HG03521 (cell line): Measurements from ENCODE around the gene SAMHD1.
"Not testable (repeated sequence)": the region's sequence is repeated elsewhere in the genome, so short reads cannot be mapped to it uniquely, and the experiment has no call there.

Experiments
- ATAC-seq: cut with Tn5 transposase; IDR thresholded peaks from one replicate; pipeline ENCODE4 v1.9.1; 2021; ENCODE audit warnings: mild to moderate bottlenecking, moderate library complexity; ENCODE audit not compliant: unreplicated experiment

The SAMHD1 gene

DNA sequence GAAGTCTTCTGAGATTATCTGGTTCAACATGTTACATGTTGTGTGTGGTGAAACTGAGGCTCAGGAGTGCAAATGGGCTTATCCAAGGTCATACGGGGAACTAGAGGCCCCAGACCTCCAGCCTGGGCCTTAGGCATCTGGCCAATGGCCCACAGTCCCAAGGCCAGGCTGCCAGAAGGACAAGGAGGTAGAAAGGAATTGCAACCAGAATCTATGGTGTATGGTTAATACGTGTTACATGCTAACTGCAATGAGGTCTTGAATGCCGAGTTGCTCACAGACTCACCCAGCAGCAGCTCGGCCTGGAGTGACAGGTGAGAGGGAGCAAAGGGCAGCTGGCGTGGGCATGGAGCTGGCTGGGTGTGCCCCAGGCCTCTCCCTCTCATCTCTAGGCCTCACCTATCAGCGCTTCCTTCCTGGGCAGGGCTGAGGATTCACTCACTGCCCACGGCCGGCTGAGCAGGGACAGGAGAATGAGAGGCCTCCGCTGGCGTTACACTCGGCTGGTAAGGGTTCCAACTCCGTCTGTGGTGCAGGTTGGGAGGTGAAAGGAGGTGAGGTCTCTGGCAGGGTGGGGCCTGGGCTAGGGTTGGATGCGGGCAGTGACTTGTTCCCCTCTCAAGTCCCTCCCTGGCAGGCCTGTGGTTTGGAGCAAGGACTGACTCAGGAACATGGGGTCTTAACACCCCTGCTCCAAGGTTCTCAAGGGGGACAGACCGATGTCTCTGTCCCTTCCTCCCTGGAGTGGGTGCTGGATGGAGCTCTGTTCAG, 75.6 kb downstream of the SAMHD1 start, which contains the start of gene TLDC2:
Gene TLDC2 (plus strand): TSS at position 437 of the 771 bp plus-strand sequence. CDS start 37 bp downstream, at position 474.
- no peak for ATAC-seq

DNA sequence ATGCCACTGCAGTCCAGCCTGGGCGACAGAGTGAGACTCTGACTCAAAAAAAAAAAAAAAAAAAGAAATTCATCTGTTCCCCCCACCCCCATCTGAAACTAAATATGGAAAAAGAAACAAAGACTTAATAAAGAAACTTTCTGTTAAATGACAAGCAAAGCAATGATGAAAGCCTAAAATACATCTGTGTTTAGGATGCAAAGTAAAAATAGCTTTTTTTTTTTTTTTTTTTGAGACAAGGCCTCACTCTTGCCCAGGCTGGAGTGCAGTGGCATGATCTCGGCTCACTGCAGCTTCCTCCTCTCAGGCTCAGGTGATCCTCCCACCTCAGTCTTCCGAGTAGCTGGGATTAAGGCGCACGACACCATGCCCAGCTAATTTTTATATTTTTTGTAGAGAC, 76.4 kb downstream of the SAMHD1 start:
- ATAC-seq, result not testable (repeated sequence)

DNA sequence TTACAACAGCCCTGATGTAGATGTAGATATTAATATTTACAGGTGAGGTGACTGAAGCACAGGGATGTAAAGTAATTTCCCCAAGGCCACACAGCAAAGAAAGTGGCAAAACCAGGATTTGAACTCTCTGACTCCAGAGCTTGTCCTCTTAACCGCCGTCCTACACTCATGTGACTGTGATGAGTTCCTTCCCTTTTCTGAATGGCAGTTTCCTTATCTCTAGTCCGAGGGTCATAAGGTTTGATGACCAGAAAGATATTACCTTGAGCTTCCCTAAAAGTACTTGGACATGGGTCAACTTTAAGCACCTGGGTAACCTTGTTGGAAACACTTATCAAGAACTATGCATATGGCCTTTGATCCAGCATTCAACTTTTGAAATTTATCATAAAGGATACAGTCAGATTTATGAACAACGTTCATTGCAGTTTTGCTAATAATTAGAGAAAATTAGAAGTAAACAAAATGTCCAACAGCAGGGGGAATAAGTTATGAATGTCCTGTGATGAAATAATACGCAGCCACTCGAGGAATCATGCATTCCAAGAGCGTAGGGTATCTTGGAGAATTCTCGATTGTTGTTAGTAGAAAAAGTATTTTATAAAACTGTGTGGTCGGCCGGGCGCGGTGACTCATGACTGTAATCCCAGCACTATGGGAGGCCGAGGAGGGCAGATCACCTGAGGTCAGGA, 77.9 kb downstream of the SAMHD1 start:
- ATAC-seq, result no peak

DNA sequence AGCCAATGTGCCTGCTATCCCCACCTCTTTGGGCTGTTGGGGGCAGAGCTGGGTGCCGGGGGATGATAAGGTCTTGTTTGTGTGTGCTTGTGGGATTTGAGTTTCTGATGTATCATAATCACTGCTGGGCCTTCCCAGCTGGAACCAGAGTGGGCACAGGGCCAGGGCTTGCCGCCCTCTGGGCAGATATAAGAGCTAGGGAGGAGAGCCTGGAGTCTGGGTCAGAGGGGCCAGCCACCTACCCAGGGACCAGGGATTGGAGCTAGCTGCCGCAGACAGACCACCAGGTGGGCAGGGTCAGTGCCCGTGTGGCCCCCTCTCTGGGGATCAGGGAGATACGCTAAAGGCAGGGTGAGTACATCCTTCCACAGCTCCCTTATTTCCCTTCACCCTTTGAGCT, 78.7 kb downstream of the SAMHD1 start:
- no peak for ATAC-seq

DNA sequence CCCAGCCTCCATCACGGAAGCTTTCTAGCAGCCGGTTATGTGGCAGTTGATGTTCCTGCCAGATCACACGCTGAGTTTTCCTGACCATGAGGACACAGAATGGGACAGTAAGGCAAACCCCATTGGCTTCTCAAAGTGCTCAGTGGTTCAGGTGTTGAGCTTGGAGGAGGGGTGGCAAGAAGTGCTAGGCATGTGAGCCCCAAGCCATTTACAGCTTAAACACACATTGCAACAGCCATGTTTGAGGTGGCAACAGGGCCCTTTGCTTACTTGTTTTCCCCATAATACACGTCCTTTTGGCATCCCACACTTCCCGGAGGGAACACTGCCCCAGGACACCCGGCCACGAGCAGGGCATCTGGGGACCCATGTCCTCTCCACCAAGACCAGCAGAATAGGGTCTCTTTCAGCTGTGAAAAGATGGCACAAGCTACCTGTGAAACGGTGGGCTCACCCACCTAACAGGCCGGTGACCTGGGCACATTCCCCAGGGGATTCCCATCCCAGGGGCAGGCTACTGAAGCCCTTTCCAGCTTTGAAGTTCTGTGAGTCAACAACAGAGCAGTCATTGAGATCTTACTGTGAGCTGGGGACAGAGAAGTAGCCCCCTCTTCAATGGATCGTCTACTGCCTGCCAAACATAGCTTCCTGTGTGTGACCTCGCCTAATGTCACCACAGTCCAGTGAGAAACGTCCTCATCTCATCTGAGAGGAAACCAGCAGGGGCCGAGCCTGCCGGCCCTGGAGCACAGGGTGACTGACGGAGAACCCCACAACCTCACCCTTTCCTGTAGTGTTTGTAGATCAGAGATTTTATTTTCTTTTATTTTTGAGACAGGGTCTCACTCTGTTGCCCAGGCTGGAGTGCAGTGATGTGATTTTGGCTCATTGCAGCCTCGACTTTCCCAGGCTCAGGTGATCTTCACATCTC, 79.6 kb downstream of the SAMHD1 start:
- ATAC-seq, result no peak

DNA sequence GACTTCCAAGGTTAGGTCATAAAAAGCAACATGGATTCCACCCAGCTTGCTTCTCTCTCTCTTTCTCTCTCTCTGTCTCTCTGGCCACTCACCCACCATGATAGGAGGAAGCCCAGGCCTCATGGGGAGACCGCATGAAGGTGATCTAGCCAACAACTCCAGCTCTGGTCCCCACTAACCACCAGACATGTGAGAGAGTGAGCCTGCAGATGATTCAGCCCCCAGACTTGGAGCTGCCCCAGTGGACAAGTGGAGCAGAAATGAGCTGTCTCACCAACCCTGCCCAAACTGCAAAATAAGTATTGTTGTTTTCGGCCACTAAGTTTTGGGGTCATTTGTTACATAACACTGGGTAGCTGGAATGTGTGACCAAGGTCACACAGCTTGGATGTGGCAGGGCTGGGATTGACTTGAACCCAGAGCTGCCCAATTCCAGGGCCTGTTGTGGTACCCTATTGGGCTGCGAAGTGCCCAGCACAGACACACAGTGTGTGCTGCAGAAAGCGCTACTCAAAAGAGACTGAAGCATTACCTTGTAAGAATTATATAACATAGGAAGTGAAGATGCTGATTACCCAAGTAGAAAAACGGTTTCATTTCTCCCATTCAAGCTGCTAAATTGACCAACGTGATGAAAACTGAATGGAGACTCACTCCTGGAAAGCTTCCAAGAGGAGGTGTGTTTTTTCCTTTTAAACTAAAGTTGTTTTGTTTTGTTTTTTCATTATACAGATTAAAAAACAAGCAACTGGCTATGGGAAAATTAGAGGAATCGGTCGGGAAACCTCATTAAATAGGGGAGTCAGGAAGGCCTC, 84.6 kb downstream of the SAMHD1 start:
- no peak for ATAC-seq

DNA sequence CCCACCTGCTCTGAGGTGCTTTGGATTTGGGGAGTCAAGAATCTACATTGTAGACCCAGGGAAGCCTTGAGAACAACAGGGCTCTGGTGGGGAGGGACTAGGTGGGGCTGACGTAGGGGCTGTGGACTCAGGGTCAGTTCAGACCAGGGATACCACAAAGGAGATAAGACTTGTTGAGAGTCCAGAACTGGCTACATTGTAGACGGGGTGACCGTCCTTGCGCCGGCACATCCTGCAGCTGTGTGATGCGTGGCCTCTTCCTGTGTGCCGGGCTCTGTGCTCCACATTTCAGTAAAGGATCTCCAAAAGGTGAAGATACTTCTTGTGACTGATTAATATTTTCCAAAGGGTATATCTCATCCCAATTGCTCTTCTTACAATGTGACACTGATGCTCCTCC, 85.3 kb downstream of the SAMHD1 start:
- no peak for ATAC-seq

DNA sequence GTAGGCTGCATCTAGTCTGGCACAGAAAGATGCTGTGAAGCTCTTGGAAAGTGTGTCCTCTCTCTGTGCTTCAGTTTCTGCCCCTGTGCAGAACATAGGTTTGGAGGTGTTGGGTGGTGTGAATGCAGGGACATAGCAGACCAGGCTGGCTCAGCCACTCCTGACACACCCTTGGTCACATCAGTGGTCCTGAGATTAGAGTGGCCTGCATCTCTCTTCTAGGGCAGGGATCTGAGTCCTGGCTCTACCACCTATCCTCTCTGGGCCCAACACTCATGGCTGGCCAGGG, 85.7 kb downstream of the SAMHD1 start:
- no peak for ATAC-seq

DNA sequence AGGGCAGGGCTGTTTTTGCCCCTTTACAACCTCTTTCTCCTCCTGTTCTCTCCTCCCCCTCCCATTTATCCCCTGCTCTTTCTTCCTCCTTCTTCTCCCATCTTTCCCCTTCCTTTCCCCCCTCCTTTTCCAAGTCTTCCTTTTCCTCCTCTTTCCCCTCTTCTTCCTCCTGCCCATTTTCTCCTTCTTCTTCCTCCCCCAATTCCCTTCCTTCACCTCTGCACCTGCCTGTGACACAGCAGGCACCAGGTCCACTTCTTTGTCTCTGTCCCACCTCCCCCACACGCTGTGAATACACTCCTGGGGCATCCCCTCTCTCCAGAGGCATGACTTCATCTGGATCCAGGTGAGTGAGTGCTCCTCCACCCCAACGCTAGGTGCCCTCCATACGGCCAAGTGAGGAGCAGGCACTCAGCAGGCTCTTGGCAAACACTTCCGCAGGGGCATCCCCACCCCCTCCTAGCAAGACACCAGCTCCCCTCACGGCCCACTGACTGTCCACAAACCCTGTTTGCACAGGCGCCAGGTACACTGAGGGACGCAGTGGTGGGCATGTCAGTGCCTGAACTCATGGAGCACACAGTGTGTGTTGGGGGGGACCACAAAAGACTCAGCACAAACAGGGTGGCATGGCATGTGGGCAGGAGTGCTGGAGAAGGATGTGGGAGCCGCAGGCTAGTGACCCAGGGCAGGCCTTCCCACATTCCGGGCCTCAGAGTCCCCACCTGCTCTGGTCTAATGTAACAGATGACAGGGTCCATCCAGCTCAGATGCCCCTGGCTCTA, 86.2 kb downstream of the SAMHD1 start:
- no peak for ATAC-seq

DNA sequence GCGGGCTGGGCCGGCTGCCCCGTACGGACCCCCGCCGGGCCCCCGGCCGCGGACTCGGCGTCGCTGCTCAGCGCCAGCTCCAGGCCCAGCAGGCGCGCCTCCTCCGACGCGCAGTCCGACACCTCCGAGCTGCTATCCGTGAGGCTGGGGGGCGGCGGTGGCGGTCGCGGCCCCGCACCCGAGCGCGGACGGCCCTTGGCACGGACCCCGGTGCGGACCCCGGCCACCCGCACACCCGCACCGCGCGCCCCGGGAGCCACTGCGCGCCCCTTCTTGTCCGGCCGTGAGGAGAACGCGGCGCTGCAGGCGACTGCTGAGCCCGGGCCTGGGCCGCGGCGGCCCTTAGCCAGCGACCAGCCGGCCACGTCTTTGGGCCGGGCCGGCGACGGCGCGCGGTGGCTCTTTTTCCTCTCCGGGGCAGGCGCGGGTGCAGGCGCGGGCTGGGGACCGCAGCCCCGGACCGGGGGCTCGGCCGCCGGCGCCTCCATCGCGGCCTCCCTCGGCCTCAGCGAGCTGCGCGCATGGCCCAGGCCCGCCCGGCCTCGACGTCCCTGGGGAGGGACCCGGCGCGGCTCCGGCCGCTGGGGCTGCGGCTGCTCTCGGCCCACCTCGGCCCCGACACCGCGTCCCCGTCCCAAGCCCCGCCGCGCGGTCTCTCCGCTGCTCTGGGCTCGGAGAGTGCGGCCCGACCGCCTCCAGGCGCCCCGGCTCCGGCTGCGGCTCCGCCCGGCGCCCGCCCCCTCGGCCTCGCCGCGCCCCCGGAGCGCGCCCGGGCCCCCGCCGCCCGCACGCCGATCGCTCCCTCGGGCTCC, 88.4 kb downstream of the SAMHD1 start:
- peak; percentile 47 for ATAC-seq

DNA sequence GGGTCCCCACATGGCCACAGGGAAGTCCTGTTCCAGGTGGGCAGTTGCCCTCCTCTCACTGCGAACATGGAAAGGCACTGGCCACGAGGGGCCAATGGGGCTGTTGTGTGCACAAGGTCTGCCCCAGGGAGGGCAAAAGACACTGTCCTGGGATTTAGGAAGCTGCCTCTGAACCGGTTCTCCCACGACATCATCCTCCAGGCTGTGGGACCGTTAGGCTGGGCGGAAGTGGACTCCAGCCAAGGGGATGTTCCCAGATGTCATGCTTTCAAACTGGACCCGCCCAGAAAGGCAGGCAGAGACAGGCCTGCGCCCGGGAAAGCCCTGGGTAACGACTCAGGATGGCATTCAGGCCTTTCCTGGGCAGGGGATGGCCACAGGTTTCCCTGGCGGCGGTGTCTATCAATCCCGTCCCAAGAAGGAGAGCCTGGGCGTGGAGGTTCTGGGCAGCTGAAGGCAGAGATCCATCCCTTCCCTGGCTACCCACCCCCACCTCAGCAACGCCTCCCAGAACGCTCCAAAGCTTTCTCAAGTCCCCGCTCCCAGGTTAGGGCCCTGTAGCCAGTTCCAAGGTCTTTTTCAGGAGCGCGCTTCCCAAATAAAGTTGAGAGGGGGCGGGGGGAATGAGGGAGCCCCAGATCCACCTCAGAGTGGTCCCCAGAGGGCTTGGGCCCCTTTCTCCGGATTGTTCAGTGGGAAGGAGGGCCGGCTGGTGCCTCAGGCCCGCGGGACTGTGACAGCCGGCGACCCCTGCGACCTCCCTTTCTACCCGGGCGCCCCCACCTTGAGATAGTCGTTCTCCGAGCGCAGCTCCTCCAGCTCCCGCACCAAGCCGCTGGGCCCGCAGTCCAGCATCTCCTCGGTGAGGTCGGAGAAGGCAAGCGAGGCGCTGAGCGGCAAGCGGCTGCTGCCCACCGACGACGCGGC, 89.4 kb downstream of the SAMHD1 start:
- ATAC-seq, result no peak

DNA sequence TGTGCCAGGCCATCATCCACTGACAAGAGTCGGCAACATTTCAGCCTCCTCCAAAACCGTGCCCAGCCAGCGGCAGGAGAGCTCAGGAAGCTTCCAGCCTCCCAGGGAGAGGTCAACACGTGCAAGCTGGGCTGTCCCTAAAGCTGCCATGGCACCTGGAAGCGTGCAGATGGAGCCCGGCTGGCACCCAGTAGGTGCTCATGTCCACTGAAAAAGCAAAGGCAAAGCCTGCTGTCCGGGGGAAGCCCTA, 90.0 kb downstream of the SAMHD1 start:
- no peak for ATAC-seq

DNA sequence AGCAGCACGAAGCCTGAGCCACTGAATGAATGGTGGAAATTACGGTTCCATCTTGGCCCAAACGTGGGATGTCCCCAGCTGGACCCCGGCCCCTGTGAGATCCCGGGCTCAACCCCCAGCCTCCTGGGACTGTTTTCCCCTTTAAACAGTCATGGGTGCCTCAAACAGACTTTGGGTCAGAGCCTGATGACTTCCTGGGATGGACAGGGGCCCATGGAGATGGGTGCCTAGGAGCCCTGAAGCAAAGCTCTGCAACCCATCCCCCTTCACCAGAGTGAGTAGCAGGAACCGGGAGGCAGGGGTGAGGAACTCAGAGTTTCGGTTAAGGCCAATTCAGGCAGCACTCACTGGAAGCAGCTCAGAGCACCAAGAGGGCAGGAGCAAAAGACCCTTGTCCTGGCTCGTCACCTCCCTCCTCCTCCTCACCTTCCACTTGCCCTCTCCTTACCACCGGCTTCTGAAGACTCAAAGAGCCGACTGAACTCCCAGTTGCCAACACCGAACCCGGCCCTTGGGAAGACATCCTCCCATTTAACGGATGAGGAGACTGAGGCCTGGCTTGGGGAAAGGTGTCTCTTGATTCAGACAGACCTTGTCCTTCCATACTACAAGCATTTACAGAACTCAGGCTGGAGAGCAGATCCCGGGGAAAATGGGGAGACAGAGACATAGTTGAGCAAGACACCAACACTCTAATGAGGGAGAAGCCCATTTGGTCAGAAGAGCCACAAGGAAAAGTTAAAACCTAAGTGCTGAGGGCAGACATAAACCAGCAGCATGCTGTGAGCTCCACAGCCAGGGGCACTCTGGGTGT, 90.5 kb downstream of the SAMHD1 start:
- ATAC-seq, result no peak

DNA sequence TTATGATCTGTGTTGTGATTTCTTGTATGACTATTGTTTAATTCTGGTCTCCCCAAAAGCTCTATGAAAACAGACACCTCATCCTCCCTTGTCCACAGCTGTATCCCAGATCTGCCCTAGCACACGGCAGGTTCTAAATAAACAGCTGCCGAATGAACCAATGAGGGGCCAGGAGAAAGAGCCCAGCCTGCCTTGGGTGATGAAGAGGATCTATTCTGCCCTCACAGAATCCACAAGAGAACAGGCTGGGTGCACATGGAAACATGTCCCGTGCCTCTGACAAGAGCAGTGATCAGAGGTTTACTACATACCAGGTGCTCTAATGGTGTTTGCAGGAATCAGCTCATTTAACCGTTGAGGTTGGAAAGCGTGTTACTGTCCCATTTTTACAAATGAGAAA, 91.2 kb downstream of the SAMHD1 start:
- ATAC-seq, result no peak

DNA sequence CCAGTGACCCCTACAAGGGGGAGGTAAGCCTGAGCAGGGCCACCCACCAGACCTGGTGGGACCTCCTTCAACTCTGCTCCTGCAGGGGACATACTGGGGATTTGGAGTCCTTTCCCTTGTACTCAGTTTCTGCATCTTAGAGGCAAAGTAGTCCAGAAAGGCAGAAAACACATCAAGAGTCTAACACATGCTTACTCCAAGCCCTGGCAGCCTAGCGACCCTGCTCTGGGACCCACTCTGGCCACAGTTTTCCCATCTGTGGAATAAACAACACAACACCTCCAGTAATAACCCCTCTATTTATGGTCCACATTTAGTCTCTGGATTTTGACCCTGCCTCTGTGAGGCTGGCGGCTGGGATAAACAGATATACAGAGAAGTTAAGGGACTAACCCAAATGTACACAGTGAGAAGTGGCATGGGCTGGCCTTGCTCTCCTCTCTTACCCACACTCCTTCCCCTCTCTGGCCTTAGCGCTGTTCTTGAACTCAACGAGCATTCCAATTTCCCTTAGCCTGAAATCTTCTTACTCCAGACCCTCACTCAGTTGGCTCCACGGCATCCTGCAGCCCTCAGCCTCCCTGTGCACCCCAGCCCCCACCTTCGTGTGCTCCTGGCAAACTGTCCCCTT, 91.7 kb downstream of the SAMHD1 start:
- no peak for ATAC-seq

DNA sequence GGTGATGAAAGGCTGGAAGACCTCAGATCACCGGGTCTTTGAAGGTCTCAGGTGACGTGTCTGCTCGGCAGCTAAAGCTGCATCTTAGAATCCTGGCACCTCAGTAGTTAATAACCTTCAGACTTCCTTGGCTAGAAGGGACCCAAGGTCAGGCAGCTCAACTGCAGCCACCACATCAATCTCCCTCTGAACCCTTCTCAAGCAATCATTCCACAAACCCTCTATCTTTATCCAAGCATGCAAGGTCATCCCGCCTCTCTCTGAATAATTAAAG, 92.3 kb downstream of the SAMHD1 start:
- ATAC-seq, result no peak
